UCSD-AML1 (cell line): ENCODE measurements around the gene C2orf92.
"Not testable (repeated sequence)": the region's sequence is repeated elsewhere in the genome, so short reads cannot be mapped to it uniquely, and the experiment has no call there.

Experiments used
- DNase-seq: peaks from one replicate; lab custom pipeline; 2025; ENCODE audit not compliant: unreplicated experiment; lab: John Stamatoyannopoulos, UW

The C2orf92 gene

DNA sequence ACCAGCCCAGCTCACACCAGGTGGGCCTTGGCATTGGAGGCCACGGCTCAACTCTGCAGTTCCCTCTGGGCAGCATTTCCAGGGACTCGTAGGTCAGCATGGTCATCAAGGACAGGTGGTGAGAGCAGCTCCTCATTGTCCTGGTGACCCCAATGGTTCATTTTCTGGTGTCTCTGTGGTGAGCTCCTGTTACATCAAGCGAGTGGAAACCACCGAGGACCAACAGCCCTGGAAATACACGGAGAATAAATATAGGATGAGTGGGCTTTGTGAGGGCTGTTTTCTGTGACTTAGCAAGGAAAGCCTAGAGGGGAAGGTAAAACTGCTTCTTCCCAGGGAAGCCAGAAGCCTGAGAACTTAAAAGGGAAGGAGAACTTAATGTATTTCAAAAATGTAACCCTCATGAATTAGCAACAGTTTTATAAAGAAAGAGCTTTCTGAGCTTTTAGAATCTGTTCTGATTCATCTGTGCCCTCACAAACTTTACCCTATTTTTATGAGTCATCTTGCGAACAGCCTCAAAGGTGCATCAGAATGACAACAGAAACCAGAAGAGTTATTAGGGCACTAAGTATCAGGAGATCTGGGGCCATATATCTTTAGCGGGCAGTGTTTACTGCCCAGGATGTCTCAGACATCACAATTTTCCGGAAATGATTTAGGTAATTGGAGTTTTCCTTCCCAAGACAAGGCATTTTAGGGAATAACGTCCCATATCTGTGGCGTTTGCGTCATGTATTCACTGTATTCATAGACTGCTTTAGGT is 18.7 kb downstream of the C2orf92 start:
- DNase-seq: no peak

DNA sequence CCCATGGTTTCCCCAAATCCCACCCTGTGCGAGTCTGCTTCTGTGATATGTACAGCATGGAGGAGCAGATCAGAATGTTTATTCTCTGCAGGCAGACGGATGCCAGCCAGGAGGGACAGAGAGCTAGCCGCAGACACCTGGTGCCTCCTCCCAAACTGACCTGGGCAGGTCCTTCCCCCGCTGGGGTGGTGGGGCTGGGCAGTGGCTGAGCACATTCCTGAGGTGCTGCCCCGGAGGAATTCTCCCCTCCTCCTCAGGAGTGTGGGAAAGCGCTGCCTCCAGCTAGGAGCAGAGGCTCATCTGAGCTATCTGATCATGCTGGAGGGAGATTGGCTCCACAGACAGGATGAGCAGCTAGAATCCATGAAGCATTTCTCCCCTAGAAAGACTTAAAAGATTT is 21.7 kb downstream of the C2orf92 start:
- no peak for DNase-seq

DNA sequence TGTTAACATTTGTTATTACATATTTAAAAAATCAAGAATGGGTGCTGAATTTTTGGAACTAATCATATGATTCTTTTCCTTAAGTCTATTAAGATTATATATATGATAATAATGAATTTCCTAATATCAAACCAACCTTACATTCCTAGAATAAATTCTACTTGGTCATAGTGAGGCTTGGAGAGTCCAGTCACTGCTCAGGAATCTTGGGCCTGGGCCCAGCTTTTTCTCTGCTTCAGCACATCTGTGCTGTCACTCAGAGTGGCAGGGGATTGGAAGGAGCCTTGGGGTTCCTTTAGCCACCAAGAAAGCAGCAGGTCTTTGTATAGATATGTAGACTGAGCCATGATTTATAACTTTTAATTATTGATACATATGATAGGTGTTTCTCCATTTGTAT is 24.0 kb downstream of the C2orf92 start:
- DNase-seq: no peak

DNA sequence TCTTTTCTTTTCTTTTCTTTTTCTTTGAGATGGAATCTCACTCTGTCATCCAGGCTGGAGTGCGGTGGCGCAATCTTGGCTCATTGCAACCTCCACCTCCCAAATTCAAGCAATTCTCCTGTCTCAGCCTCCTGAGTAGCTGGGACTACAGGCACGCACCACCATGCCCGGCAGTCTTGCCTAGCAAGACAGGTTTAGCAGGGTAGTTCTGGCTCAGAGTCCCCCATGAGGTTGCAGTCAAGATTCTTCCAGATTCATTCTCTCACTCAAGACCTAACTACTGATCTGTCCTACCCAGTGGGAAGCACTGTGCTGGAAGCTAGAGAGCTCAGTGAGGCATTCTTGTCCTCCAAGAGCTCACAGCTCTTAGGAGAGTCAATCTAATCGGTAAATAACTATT is 26.2 kb downstream of the C2orf92 start:
- no peak for DNase-seq

DNA sequence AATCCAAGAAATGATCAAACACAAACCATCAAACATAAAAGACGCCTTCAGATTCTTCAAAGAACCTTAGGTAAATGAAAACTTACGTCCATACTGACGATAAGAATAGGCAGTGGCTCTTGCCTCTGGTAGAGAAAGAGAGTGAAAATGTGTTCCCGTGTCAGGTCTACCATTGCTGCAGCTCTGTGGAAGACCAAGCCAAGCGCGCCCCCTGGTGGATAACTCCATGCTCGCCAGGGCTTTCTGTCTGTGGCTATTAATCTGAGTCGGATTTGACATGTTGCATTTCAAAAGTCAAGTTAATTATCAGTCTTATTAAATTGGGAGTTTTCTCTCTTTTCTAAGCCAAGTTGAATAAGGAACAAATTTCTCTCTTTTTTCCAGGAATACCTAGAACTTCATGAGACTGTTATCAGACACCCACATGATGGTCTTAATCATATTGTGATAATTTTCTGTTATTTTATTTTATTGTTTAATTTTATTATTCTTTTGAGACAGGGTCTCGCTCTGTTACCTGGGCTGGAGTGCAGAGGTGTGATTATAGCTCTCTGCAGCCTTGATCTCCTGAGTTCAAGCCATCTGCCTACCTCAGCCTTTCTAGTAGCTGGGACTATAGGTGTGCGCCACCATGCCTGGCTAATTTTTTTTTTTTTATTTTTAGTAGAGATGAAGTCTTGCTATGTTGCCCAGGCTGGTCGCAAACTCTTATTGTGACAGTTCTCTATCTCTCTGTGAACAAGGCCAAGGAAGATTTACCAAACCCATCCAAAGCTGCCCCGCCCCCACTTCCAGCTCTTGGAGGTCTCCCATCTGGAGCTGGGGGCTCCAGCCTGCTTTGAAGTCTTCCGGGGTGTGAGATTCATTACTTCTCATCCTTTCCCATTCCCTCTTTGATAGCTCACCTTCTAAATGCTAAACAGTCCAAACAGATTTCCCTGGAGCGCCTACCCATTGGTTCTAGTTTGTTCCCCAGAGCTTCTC is 28.0 kb downstream of the C2orf92 start:
- peak; percentile 85 for DNase-seq

DNA sequence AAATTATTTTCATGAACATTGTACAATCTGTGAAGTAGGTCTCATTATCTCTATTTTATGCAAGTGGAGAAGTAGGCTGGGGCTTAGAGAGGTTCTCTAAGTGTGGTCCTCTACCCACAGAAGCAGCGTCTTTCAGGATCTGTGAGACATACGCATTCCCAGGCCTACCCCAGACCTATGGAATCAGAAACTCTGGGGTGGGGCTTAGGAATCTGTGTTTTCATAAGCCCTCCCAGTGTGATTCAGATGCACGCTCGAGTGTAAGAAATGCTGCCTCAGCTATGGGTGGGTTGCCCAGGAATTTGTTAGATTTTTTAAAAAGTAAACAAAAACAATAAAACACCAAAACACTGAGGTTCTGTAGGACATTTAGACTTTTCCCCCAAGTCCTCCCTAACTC is 29.0 kb downstream of the C2orf92 start:
- no peak for DNase-seq

DNA sequence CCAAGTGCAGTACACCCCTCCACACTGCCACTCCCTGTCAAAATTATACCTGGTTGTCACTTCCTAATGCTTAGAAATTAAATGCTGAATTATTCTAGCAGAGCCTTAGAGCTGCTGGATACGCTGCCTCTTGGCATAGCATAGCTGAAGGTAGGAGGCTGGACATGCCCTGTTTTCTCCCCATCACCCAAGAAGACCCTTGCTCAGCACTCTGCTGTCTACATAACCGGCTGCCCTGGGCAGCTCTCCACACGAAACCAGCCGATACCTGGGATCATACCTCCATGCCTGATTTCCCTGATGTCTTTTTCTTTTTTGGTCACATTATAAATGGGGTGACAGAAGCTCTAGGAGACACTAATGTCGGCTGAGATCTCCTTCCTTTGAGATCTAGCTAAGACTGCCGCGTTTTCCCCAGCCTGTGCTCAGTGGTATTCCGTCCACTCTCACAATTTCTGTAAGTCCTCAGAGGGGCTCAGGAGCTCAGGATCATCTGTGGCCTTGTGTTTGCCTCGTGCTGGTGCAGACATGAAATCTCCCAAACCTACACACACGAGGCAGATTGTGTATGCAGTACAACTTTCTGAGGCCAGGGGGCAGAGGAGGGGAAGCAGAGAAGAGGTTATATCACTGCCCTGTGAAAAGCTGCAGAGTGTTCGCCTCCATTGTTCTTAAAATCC is 30.4 kb downstream of the C2orf92 start:
- peak; percentile 62 for DNase-seq

DNA sequence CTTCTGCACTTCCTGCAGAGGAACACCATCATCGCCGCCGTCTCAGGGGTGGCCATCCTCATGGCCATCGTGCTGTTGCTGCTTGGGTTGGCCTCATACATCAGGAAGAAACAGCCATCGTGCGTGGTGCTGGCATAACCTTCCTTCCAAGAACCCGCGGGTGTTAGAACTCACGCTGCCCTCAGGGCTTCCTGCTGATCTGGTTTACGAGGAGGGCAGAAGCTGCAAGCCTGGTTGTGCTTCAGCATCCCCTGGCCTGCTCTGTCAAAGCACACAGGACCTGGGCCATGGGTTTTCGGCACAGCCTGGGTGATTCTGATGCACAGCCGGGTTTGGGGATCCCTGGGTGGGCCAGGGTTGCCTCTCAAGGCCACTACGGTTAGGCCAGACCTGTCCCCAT is 31.7 kb downstream of the C2orf92 start:
- DNase-seq: no peak

DNA sequence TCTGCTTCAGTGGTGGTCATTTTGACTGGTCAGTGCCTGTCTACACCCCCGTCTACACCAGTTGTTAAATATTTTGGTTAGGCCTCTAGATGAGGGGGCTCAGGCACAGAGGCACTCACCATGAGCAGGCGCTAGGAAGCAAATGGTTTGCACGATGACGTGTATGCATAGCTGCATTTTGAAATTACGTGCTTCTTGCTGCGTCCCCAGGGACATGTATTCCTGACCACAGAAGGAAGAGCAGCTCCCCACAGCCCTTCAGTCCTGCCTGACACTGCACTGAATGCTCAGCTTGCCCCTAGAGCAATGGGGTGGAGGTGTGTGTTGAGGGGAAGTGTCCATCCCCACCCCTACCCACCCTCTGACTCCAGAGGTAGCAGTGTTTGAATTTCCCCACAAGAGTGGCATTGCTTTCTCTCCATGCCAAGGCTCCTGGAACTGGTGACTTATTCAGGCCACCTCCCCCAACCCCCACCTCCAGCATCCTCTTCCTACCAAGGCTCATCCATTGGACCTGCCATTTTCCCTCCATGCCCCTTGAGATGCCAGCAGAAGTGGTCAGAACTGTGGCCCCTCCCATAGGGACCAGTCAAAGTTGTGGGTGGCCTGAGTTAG is 32.4 kb downstream of the C2orf92 start:
- DNase-seq: no peak

DNA sequence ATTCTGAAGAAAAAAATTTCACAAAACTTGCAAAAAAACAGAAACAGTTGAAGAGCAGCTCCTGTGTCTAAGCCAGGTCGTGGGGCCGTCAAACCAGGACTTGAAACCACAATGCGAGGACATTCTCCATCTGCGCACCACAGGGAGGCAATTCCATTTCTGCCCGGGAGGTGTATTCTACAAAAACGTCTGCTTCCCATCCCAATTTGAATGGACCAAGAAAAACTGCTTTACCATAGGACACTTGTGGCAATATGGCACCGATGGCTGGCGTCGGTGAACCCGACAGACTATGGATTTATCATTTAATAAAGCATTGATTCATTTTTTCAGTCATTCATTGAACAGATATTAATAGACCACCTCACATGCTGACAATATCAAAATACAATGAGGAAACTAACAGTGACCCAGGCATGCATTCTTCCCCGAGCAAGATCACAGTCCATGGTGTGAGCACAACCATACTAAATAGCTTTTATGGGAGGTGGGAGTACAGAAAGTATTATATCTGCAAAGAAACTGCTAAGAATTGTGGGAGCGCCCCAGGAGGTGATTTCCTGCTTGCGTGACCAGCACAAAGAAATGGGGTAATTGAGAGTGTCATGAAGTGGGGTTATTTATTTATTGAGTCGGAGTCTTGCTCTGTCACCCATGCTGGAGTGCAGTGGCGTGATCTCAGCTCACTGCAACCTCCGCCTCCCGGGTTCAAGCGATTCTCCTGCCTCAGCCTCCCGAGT is 33.4 kb downstream of the C2orf92 start:
- DNase-seq: no peak

DNA sequence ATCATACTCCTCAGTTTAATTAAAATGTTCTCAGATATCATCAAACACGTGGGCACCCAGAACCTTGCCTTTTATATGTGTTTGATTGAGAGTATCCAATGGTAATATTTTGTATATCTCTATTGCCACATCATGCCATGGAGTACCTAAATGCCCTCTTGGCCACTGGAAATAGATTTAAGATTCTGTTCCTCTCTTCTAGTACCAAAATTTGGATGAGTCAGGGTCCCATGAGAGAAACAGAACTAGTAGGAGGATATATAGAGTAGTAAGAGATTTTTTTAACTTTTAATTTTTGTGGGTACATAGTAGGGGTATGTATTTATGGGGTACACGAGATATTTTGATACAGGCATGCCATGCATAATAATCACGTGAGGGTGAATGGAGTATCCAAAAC is 34.2 kb downstream of the C2orf92 start:
- DNase-seq: no peak

DNA sequence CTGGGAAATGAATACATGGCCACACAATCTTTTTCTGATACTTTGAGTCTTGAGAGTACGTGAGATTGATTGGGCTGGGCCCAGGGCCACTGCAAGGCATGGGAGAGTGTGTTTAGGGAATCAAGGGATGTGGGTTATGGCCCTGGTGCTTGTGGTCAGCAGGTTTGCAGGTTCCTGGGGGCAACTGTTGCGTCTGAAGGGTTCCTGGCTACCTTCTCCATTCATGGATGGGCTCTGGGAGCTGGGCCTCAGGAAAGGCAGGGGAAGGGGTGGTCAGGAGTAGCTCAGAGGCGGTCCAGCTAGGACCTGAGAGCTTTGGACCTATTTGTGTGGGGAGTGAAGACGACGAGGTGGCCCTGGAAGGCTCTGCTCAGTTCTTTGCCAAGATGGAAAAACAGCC is 35.5 kb downstream of the C2orf92 start:
- DNase-seq: no peak

DNA sequence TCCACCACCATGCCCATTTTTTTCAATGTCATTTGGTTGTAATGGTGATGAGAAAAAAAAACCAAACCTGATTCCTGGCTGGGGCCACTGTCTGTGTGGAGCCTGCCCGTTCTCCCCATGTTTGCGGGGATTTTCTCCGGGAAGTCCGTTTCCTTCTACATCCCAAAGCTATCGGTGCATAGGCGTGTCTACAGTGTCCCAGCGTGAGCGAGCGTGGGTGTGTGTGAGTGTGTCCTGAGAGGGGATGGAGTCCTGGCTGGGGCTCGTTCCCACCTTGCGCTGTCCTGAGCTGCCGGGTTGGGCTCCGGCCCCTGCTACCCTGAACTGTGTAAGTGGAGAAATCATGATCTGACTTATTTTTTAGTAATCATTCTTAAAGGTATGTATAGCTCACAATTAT is 36.6 kb downstream of the C2orf92 start:
- no peak for DNase-seq

DNA sequence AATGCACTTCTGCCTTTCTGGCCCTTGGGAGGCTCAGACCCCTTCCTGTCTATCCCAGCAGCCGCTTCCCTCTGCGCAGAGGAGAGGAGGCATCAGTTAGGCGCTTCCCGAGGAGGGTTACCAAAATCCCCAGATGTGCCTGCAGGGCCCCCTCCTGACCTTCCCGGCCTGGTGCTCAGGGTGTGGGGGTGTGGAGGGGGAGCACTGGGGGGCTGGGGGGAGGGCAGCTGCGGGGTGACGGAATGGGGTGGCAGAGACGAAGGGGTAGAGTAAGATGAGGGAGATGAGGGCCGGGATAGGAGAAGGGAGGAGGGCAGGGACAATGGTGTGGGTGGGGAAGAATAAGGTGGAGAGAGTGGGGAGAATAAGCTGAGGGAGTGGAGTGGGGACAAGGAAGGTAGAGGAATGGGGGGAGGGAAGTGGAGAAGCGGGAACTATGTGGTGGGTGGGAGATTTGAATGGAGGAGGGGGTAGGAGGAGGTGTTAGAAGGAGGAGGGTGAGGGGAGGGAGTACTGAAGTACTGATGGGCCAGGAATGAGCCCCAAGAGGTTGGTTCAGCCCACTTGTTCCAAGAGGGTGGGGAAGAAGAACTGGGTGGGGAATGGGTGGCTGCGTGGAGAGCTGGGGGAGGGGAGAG is 37.3 kb downstream of the C2orf92 start:
- DNase-seq: no peak

DNA sequence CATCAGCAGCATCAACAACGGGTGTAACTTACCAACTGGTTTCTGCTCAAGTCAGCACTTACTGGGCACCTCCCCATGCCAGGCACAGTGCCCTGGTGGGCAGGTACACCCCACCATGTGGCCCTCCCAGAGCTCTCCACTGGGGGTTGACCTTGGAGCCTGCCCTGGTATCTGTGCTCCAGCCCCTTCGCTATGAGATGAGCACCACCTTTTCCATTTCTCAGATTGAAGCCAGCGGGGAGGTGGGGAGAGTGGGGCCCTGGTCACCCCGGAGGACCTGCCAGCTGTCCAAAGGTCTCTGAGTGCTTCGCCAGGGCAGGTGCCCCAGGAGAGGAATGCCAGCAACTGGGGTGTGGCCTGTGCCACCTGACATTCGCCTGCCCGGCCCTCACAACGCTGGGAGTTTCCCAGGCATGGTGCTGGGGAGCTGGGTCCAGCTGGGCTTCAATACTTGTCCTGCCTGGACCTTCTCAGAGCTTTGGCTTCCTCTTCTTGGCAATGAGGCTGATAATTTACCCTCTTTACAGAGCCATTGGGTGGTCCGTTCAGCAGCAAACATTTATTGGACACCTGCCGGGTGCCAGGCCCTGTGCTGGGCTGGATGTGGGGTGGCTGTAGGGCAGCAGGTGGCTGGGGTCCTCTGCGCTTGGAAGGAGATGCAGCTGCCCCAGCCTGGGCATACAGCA is 38.0 kb downstream of the C2orf92 start:
- DNase-seq: no peak

DNA sequence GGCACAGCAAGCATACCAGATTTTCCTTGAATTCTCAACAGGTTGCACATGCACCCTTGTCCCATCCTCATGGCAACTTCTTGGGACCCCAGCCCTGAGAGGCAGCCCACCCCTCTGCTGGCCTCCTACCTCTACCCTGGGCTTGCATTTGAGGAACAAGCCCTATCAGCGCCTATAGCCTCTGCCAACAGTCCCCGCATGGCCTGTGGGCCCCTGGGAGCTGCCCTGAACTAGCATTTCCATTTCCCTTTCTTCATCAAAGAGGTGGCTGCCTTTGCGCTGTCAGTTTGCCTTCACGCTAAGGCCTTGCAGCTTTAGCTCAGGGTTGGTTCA is 38.5 kb downstream of the C2orf92 start:
- no peak for DNase-seq

DNA sequence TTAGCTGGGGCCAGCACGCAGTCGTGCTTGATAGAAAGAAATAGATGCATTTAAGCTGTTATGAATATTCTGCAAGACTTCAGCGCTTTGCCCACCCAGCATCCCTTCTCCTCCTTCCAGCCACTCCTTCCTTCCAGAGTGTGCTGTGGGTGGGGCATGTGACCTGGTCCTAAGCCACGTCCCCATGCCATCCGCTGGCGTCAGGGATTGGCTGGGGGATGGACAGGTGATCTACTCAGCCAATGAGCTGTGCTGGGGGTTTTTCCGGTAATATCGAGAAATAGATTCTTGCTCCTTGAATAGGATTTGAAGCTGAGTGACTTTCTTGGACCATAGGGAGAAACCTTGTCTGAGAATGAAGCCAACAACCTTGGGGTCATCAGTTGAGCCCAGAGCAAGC is 39.1 kb downstream of the C2orf92 start:
- DNase-seq: no peak

DNA sequence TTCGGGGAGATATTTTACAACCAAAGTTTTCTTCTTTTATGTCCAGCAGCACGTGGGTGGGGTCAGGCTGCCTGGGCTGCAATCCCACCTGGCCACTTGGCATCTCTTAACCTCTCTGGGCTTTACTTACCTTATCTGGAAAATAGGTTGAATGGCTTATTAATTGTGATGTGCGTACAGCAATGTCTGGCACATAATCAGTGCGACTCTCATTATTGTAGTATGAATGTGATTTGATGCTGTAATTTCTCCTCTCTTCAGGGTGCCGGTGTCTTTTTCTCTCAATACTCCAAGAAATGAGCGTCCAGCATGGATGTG is 41.8 kb downstream of the C2orf92 start:
- no peak for DNase-seq

DNA sequence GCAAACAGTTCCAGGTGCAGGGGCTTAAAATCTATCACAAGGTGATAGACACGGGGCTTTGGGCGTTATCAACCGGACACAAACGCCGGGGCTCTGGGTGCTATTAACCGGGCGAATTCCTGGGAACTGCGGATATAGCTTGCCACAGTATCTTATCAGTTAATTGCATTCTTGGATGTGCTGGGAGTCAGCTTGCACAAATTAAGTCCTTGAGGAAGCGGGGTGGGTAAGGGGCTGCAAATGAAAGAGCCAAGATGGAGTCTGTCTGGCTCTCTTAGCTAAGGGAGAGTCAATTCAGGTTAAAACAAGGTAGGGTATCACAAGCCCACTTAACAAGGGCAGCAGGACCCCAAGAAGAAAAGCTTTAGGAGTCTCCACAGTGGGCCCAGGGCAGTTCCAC is 42.7 kb downstream of the C2orf92 start:
- not testable (repeated sequence) for DNase-seq
